GM18867 (cell line): Measurements from ENCODE around the gene IFITM10.

Source experiments
- ATAC-seq: cut with Tn5 transposase; IDR thresholded peaks from one replicate; pipeline ENCODE4 v1.9.1; 2021; ENCODE audit warnings: mild to moderate bottlenecking, moderate library complexity; ENCODE audit not compliant: unreplicated experiment

Gene IFITM10

GRCh38 chr11:1742371-1742770 lies 8.0 kb downstream of the IFITM10 start:
- ATAC-seq: no peak

GRCh38 chr11:1741741-1742140 lies 8.7 kb downstream of the IFITM10 start:
- ATAC-seq: no peak

- ATAC-seq: no peak
These were observed 9.4 kb downstream of the IFITM10 start for GRCh38 chr11:1740786-1741530.

- no peak for ATAC-seq
These were observed 10.8 kb downstream of the IFITM10 start for GRCh38 chr11:1739576-1739975.

- no peak for ATAC-seq
These were observed 12.0 kb downstream of the IFITM10 start for GRCh38 chr11:1738380-1738779.

- no peak for ATAC-seq
These were observed 13.2 kb downstream of the IFITM10 start for GRCh38 chr11:1737080-1737757.

GRCh38 chr11:1736447-1736992 lies 13.9 kb downstream of the IFITM10 start:
- no peak for ATAC-seq

- ATAC-seq: no peak
These were observed 15.1 kb downstream of the IFITM10 start for GRCh38 chr11:1735271-1735670.

GRCh38 chr11:1734641-1735081 lies 15.7 kb downstream of the IFITM10 start:
- no peak for ATAC-seq

- ATAC-seq: no peak
These were observed 16.4 kb downstream of the IFITM10 start for GRCh38 chr11:1733716-1734640.

GRCh38 chr11:1733009-1733715 lies 17.2 kb downstream of the IFITM10 start:
- ATAC-seq: no peak

- ATAC-seq: no peak
These were observed 17.9 kb downstream of the IFITM10 start for GRCh38 chr11:1732418-1733008.

GRCh38 chr11:1731451-1732059 lies 18.8 kb downstream of the IFITM10 start:
- no peak for ATAC-seq

GRCh38 chr11:1730059-1730629 lies 20.3 kb downstream of the IFITM10 start:
- no peak for ATAC-seq

GRCh38 chr11:1729692-1730011 lies 20.7 kb downstream of the IFITM10 start:
- no peak for ATAC-seq

GRCh38 chr11:1728931-1729691 lies 21.3 kb downstream of the IFITM10 start:
- ATAC-seq: no peak

GRCh38 chr11:1728301-1728700 lies 22.1 kb downstream of the IFITM10 start:
- ATAC-seq: no peak

GRCh38 chr11:1727861-1728260 lies 22.5 kb downstream of the IFITM10 start:
- no peak for ATAC-seq
